Fibroblast of lung (primary cell): ENCODE data around the gene AGAP1.

Source experiments
- CTCF ChIP-seq, 2 donors: IDR thresholded peaks in 1 of 2; conservative IDR thresholded peaks in 1 of 2; 1 replicate in 1 of 2; 2 replicates in 1 of 2; pipeline ENCODE4 v1.5.1; 2011 to 2012; ENCODE audit warnings: low read length in 2 of 2, control low read depth in 1 of 2, inconsistent platforms in 1 of 2, low read depth in 1 of 2, mild to moderate bottlenecking in 1 of 2
- EZH2 ChIP-seq: IDR thresholded peaks from 2 replicates; pipeline ENCODE4 v1.5.1; 2012; ENCODE audit warnings: low read length, control low read depth, mild to moderate bottlenecking; ENCODE audit errors: missing control alignments

- TF ChIP-seq CTCF (conservative IDR thresholded peaks at IDR 0.05 in 1 of 2, IDR thresholded peaks at IDR 0.05 in 1 of 2; ENCODE audit: low read depth in 1 of 2, low read length in 2 of 2) (no peak), EZH2 (no peak)
These were observed 175.5 kb downstream of the AGAP1 start for GRCh38 chr2:235669269-235669831.
